HL-60 (cell line): ENCODE data around the gene EPC1.

Source experiments
- DNase-seq, 2 experiments: peaks; one replicate each; pipeline ENCODE4 v3.0.0-alpha.2; 2010 to 2020; ENCODE audit warnings: low read depth in 1 of 2, low spot score in 1 of 2
- H3K27ac ChIP-seq: fragments of 250-450 bp; sonication (Bioruptor Pico); replicated peaks from 2 replicates; pipeline ENCODE4 v1.5.1; 2020; ENCODE audit warnings: mild to moderate bottlenecking, moderate library complexity
- H3K27me3 ChIP-seq: fragments of 250-450 bp; sonication (Bioruptor Pico); 2 replicates; pipeline ENCODE4 v1.5.1; 2021; ENCODE audit warnings: mild to moderate bottlenecking, moderate library complexity; ENCODE audit not compliant: insufficient read depth, poor library complexity, severe bottlenecking
- H3K4me3 ChIP-seq: replicated peaks from 2 replicates; pipeline ENCODE4 v1.5.1; 2011; ENCODE audit warnings: mild to moderate bottlenecking, control low read depth, low read length; ENCODE audit not compliant: insufficient read depth
- CTCF ChIP-seq: IDR thresholded peaks from one replicate; pipeline ENCODE4 v1.5.1; 2011; ENCODE audit warnings: low read length, control low read depth, inconsistent platforms; ENCODE audit not compliant: insufficient read depth
- GABPA ChIP-seq: IDR thresholded peaks from 2 replicates; pipeline ENCODE4 v1.6.1; 2012; ENCODE audit warnings: low read depth
- POLR2AphosphoS5 ChIP-seq: IDR thresholded peaks from 2 replicates; pipeline ENCODE4 v1.6.1; 2012; ENCODE audit warnings: low read depth
- REST ChIP-seq: IDR thresholded peaks from 2 replicates; pipeline ENCODE4 v1.6.1; 2012; ENCODE audit warnings: low read depth; ENCODE audit not compliant: insufficient replicate concordance
- SPI1 ChIP-seq: IDR thresholded peaks from 2 replicates; pipeline ENCODE4 v1.6.1; 2012; ENCODE audit warnings: low read depth, mild to moderate bottlenecking, borderline replicate concordance

The EPC1 gene

GRCh38 chr10:32347363-32348022, 535 bp upstream of the EPC1 start:
- H3K27ac ChIP-seq, result peak overlapping the region; percentile 99
- no peaks in the 10 kb centered on the region for H3K27me3 ChIP-seq
- no peak for DNase-seq
- TF ChIP-seq POLR2AphosphoS5, result no peak
- no peak for TF ChIP-seq SPI1
- TF ChIP-seq CTCF, result no peak
- peak overlapping the region; percentile 68 for H3K4me3 ChIP-seq

GRCh38 chr10:32346134-32346550, 816 bp downstream of the EPC1 start:
- Histone ChIP-seq H3K4me3 (peak overlapping the region; percentile 74), H3K27me3 (no peaks in the 10 kb centered on the region), H3K27ac (peak overlapping the region; percentile 99)
- DNase-seq, result peak; percentile 82 to 95
- TF ChIP-seq CTCF, result peak; percentile 65
- no peak; the same call in 1 of the 2 replicates for TF ChIP-seq POLR2AphosphoS5

- Histone ChIP-seq H3K4me3 (no peak overlapping the region), H3K27ac (no peak overlapping the region), H3K27me3 (no peaks in the 10 kb centered on the region)
- no peak for DNase-seq
- TF ChIP-seq POLR2AphosphoS5, result no peak
- TF ChIP-seq REST, result no peak
- no peak for TF ChIP-seq CTCF
- TF ChIP-seq SPI1, result no peak
- no peak for TF ChIP-seq GABPA
These were observed 5.4 kb downstream of the EPC1 start for GRCh38 chr10:32341596-32341995.

- no peak overlapping the region for H3K4me3 ChIP-seq
- TF ChIP-seq REST (no peak), POLR2AphosphoS5 (no peak), CTCF (no peak), GABPA (no peak), SPI1 (no peak)
- DNase-seq, result no peak
- H3K27me3 ChIP-seq, result no peaks in the 10 kb centered on the region
- no peak overlapping the region for H3K27ac ChIP-seq
These were observed 6.3 kb downstream of the EPC1 start for GRCh38 chr10:32340596-32341180.
